IMR-90 (cell line): ENCODE results near the gene NAA15. TPM values are rescaled to one million over a fixed set of nuclear protein-coding genes. Genes with fewer than 3 reads are reported as not detected.
"Not testable (repeated sequence)": the region's sequence is repeated elsewhere in the genome, so short reads cannot be mapped to it uniquely, and the experiment has no call there.

ENCODE experiments used
- ATAC-seq: fragments of 200-7000 bp; cut with Tn5 transposase; 2 replicates; pipeline ENCODE4 v1.9.1; 2020; ENCODE audit warnings: low read depth, mild to moderate bottlenecking, moderate library complexity
- BruUV-seq: library from RNA; stranded (reverse); fragments of 400-500 nt; replicated peaks from 2 replicates; lab custom pipeline; 2021; lab: Mats Ljungman, UMichigan
- CTCF ChIA-PET: fragments of 300-600 bp; formaldehyde crosslinking; extraction: SDS; loops from one replicate; lab custom pipeline; 2021; ENCODE audit warnings: antibody characterized with exemption; lab: Yijun Ruan, JAX
- POLR2A ChIA-PET: fragments of 300-600 bp; sonication (Branson Sonifier 250); formaldehyde crosslinking; loops from one replicate; lab custom pipeline; 2022; ENCODE audit warnings: antibody characterized with exemption; ENCODE audit not compliant: unreplicated experiment; lab: Charles Lee
- DNase-seq: peaks from one replicate; pipeline ENCODE4 v3.0.0; 2013
- H2AFZ ChIP-seq: replicated peaks from 2 replicates; pipeline ENCODE3; 2013; ENCODE audit warnings: low read length, mild to moderate bottlenecking; ENCODE audit not compliant: poor library complexity
- H2AK5ac ChIP-seq: 2 replicates; pipeline ENCODE4 v1.6.1; 2013; ENCODE audit warnings: low read depth, low read length, inconsistent platforms
- H2AK9ac ChIP-seq: replicated peaks from 2 replicates; pipeline ENCODE3; 2013; ENCODE audit warnings: mild to moderate bottlenecking, low read depth, low read length, moderate library complexity; ENCODE audit not compliant: poor library complexity
- H2BK120ac ChIP-seq: 2 replicates; pipeline ENCODE4 v1.6.1; 2013; ENCODE audit warnings: low read depth, low read length, inconsistent platforms
- H2BK15ac ChIP-seq: 3 replicates; pipeline ENCODE4 v1.6.1; 2013; ENCODE audit warnings: low read depth, low read length, inconsistent platforms
- H2BK20ac ChIP-seq: 2 replicates; pipeline ENCODE4 v1.6.1; 2013; ENCODE audit warnings: low read depth, mild to moderate bottlenecking, inconsistent platforms, low read length, moderate library complexity
- H2BK5ac ChIP-seq: 2 replicates; pipeline ENCODE4 v1.6.1; 2013; ENCODE audit warnings: mild to moderate bottlenecking, low read depth, low read length, inconsistent platforms; ENCODE audit not compliant: poor library complexity, severe bottlenecking
- H3K14ac ChIP-seq: replicated peaks from 2 replicates; pipeline ENCODE4 v1.6.1; 2013; ENCODE audit warnings: low read depth, low read length, inconsistent platforms
- H3K18ac ChIP-seq: 2 replicates; pipeline ENCODE4 v1.6.1; 2013; ENCODE audit warnings: low read depth, low read length, control low read depth
- H3K23ac ChIP-seq: 2 replicates; pipeline ENCODE4 v1.6.1; 2013; ENCODE audit warnings: low read depth, low read length, inconsistent platforms
- H3K27ac ChIP-seq: 2 replicates; pipeline ENCODE4 v1.5.1; 2013; ENCODE audit warnings: mild to moderate bottlenecking, control low read depth, low read length; ENCODE audit not compliant: insufficient read depth
- H3K27me3 ChIP-seq: 2 replicates; pipeline ENCODE4 v1.6.1; 2013; ENCODE audit warnings: low read length; ENCODE audit not compliant: control insufficient read depth, insufficient read depth
- H3K36me3 ChIP-seq: 2 replicates; pipeline ENCODE4 v1.6.1; 2013; ENCODE audit warnings: low read length, mixed read lengths; ENCODE audit not compliant: control insufficient read depth, insufficient read depth
- H3K4ac ChIP-seq: 2 replicates; pipeline ENCODE4 v1.6.1; 2013; ENCODE audit warnings: low read depth, low read length, inconsistent platforms
- H3K4me1 ChIP-seq: 2 replicates; pipeline ENCODE4 v1.6.1; 2013; ENCODE audit warnings: low read length, mixed read lengths; ENCODE audit not compliant: control insufficient read depth, insufficient read depth
- H3K4me2 ChIP-seq: 2 replicates; pipeline ENCODE4 v1.6.1; 2013; ENCODE audit warnings: low read depth, mild to moderate bottlenecking, control low read depth, low read length, moderate library complexity
- H3K4me3 ChIP-seq: 2 replicates; pipeline ENCODE4 v1.5.1; 2013; ENCODE audit warnings: low read depth, mild to moderate bottlenecking, control low read depth, low read length, moderate library complexity; ENCODE audit not compliant: insufficient read depth
- H3K56ac ChIP-seq: 2 replicates; pipeline ENCODE4 v1.6.1; 2013; ENCODE audit warnings: low read length, inconsistent platforms; ENCODE audit not compliant: insufficient read depth; ENCODE audit errors: extremely low read depth
- H3K79me1 ChIP-seq, 2 experiments: 2 replicates each; pipeline ENCODE4 v1.6.1; 2013; ENCODE audit warnings: low read length in 2 of 2, inconsistent platforms in 1 of 2, low read depth in 1 of 2
- H3K9ac ChIP-seq: 2 replicates; pipeline ENCODE4 v1.6.1; 2013; ENCODE audit warnings: low read depth, low read length, control low read depth
- H3K9me1 ChIP-seq: 2 replicates; pipeline ENCODE4 v1.6.1; 2013; ENCODE audit warnings: low read length, inconsistent platforms; ENCODE audit not compliant: insufficient read depth
- H3K9me3 ChIP-seq: 2 replicates; pipeline ENCODE4 v1.6.1; 2013; ENCODE audit warnings: low read length; ENCODE audit not compliant: control insufficient read depth, insufficient read depth
- H4K20me1 ChIP-seq: 2 replicates; pipeline ENCODE4 v1.6.1; 2013; ENCODE audit warnings: low read length, inconsistent platforms; ENCODE audit not compliant: insufficient read depth
- H4K5ac ChIP-seq: 2 replicates; pipeline ENCODE4 v1.6.1; 2013; ENCODE audit warnings: mild to moderate bottlenecking, low read depth, low read length, control low read depth
- H4K8ac ChIP-seq, 2 experiments: 2 replicates each; pipeline ENCODE4 v1.6.1; 2013; ENCODE audit warnings: low read depth in 2 of 2, low read length in 2 of 2, control low read depth in 1 of 2, inconsistent platforms in 1 of 2
- H4K91ac ChIP-seq: 2 replicates; pipeline ENCODE4 v1.6.1; 2013; ENCODE audit warnings: low read depth, low read length, inconsistent platforms; ENCODE audit not compliant: insufficient read depth
- dilution Hi-C: fragments of 300-500 bp; cut with HindIII; formaldehyde crosslinking; loops from one replicate; pipeline ENCODE4 v1.14.3; 2018; ENCODE audit warnings: low sequenced_read_pairs; ENCODE audit not compliant: unreplicated experiment
- in situ Hi-C: fragments of 300-500 bp; cut with MboI; formaldehyde crosslinking; loops from 3 replicates; pipeline ENCODE4 v1.14.3; 2019; ENCODE audit warnings: low sequenced_read_pairs, inconsistent platforms, mixed read lengths
- intact Hi-C: fragments of 100-400 bp; cut with micrococcal nuclease; formaldehyde crosslinking; loops from 2 replicates; pipeline ENCODE4 v1.10.0; 2022
- polyA plus RNA-seq, 3 experiments: library from polyadenylated mRNA; depleted of rRNA; stranded (reverse); fragments of >200 nt; gene quantifications; 2 replicates each; pipeline ENCODE4 v1.2.3, GENCODE V29; 2012; ENCODE audit warnings: low replicate concordance in 1 of 3
- total RNA-seq: library from RNA; depleted of rRNA; stranded (reverse); fragments of >200 nt; gene quantifications from 2 replicates; pipeline ENCODE4 v1.2.3, GENCODE V29; 2012

The NAA15 gene
- total and polyA plus RNA-seq, 2 of the 4 experiments (the other 2 are of a cell fraction) = 11.0 to 43.4 TPM

DNA sequence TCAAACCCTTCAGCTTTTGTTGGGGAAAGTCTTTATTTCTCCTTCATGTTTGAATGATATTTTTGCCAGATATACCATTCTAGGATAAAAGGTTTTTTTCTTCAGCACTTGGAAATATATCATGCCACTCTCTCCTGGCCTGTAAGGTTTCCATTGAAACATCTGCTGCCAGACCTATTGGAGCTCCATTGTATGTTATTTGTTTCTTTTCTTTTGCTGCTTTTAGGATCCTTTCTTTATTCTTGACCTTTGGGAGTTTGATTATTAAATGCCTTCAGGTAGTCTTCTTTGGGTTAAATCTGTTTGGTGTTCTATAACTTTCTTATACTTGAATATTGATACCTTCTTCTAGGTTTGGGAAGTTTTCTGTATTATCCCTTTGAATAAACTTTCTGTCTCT lies 167.5 kb downstream of the NAA15 start:
- H3K14ac ChIP-seq, H3K23ac ChIP-seq, H2BK15ac ChIP-seq, H4K5ac ChIP-seq, H3K4me3 ChIP-seq, H2AK9ac ChIP-seq, H2AFZ ChIP-seq, H3K4me1 ChIP-seq, H3K9me1 ChIP-seq, H3K4ac ChIP-seq, H3K9me3 ChIP-seq, H3K27me3 ChIP-seq, H3K18ac ChIP-seq, H4K91ac ChIP-seq, H3K9ac ChIP-seq, H4K8ac ChIP-seq, H3K4me2 ChIP-seq, intact Hi-C loops, ATAC-seq, CTCF ChIA-PET, BruUV-seq, H3K36me3 ChIP-seq, H3K27ac ChIP-seq, DNase-seq, H2AK5ac ChIP-seq, POLR2A ChIA-PET, H3K56ac ChIP-seq, H2BK120ac ChIP-seq, dilution Hi-C loops, H2BK5ac ChIP-seq, in situ Hi-C loops, H2BK20ac ChIP-seq: not testable (repeated sequence)
- Histone ChIP-seq H3K79me1 (peaks cover 22 to 42% of the 10 kb centered on the region in 2 experiments), H4K20me1 (peaks cover 21% of the 10 kb centered on the region; the same call in 1 of the 2 replicates)
